IMR-90 (cell line): Measurements from ENCODE around the gene MAGI2. TPM values are rescaled to one million over a fixed set of nuclear protein-coding genes. Genes with fewer than 3 reads are reported as not detected.

Source experiments
- ATAC-seq: fragments of 200-7000 bp; cut with Tn5 transposase; 2 replicates; pipeline ENCODE4 v1.9.1; 2020; ENCODE audit warnings: low read depth, mild to moderate bottlenecking, moderate library complexity
- BruUV-seq: library from RNA; stranded (reverse); fragments of 400-500 nt; replicated peaks from 2 replicates; lab custom pipeline; 2021; lab: Mats Ljungman, UMichigan
- CTCF ChIA-PET: fragments of 300-600 bp; formaldehyde crosslinking; extraction: SDS; loops from one replicate; lab custom pipeline; 2021; ENCODE audit warnings: antibody characterized with exemption; lab: Yijun Ruan, JAX
- POLR2A ChIA-PET: fragments of 300-600 bp; sonication (Branson Sonifier 250); formaldehyde crosslinking; loops from one replicate; lab custom pipeline; 2022; ENCODE audit warnings: antibody characterized with exemption; ENCODE audit not compliant: unreplicated experiment; lab: Charles Lee
- DNase-seq: peaks from one replicate; pipeline ENCODE4 v3.0.0; 2013
- H2AFZ ChIP-seq: replicated peaks from 2 replicates; pipeline ENCODE3; 2013; ENCODE audit warnings: low read length, mild to moderate bottlenecking; ENCODE audit not compliant: poor library complexity
- H2AK5ac ChIP-seq: 2 replicates; pipeline ENCODE4 v1.6.1; 2013; ENCODE audit warnings: low read depth, low read length, inconsistent platforms
- H2AK9ac ChIP-seq: replicated peaks from 2 replicates; pipeline ENCODE3; 2013; ENCODE audit warnings: mild to moderate bottlenecking, low read depth, low read length, moderate library complexity; ENCODE audit not compliant: poor library complexity
- H2BK120ac ChIP-seq: 2 replicates; pipeline ENCODE4 v1.6.1; 2013; ENCODE audit warnings: low read depth, low read length, inconsistent platforms
- H2BK15ac ChIP-seq: 3 replicates; pipeline ENCODE4 v1.6.1; 2013; ENCODE audit warnings: low read depth, low read length, inconsistent platforms
- H2BK20ac ChIP-seq: 2 replicates; pipeline ENCODE4 v1.6.1; 2013; ENCODE audit warnings: low read depth, mild to moderate bottlenecking, inconsistent platforms, low read length, moderate library complexity
- H2BK5ac ChIP-seq: 2 replicates; pipeline ENCODE4 v1.6.1; 2013; ENCODE audit warnings: mild to moderate bottlenecking, low read depth, low read length, inconsistent platforms; ENCODE audit not compliant: poor library complexity, severe bottlenecking
- H3K14ac ChIP-seq: replicated peaks from 2 replicates; pipeline ENCODE4 v1.6.1; 2013; ENCODE audit warnings: low read depth, low read length, inconsistent platforms
- H3K18ac ChIP-seq: 2 replicates; pipeline ENCODE4 v1.6.1; 2013; ENCODE audit warnings: low read depth, low read length, control low read depth
- H3K23ac ChIP-seq: 2 replicates; pipeline ENCODE4 v1.6.1; 2013; ENCODE audit warnings: low read depth, low read length, inconsistent platforms
- H3K27ac ChIP-seq: 2 replicates; pipeline ENCODE4 v1.5.1; 2013; ENCODE audit warnings: mild to moderate bottlenecking, control low read depth, low read length; ENCODE audit not compliant: insufficient read depth
- H3K27me3 ChIP-seq: 2 replicates; pipeline ENCODE4 v1.6.1; 2013; ENCODE audit warnings: low read length; ENCODE audit not compliant: control insufficient read depth, insufficient read depth
- H3K36me3 ChIP-seq: 2 replicates; pipeline ENCODE4 v1.6.1; 2013; ENCODE audit warnings: low read length, mixed read lengths; ENCODE audit not compliant: control insufficient read depth, insufficient read depth
- H3K4ac ChIP-seq: 2 replicates; pipeline ENCODE4 v1.6.1; 2013; ENCODE audit warnings: low read depth, low read length, inconsistent platforms
- H3K4me1 ChIP-seq: 2 replicates; pipeline ENCODE4 v1.6.1; 2013; ENCODE audit warnings: low read length, mixed read lengths; ENCODE audit not compliant: control insufficient read depth, insufficient read depth
- H3K4me2 ChIP-seq: 2 replicates; pipeline ENCODE4 v1.6.1; 2013; ENCODE audit warnings: low read depth, mild to moderate bottlenecking, control low read depth, low read length, moderate library complexity
- H3K4me3 ChIP-seq: 2 replicates; pipeline ENCODE4 v1.5.1; 2013; ENCODE audit warnings: low read depth, mild to moderate bottlenecking, control low read depth, low read length, moderate library complexity; ENCODE audit not compliant: insufficient read depth
- H3K56ac ChIP-seq: 2 replicates; pipeline ENCODE4 v1.6.1; 2013; ENCODE audit warnings: low read length, inconsistent platforms; ENCODE audit not compliant: insufficient read depth; ENCODE audit errors: extremely low read depth
- H3K79me1 ChIP-seq, 2 experiments: 2 replicates each; pipeline ENCODE4 v1.6.1; 2013; ENCODE audit warnings: low read length in 2 of 2, inconsistent platforms in 1 of 2, low read depth in 1 of 2
- H3K9ac ChIP-seq: 2 replicates; pipeline ENCODE4 v1.6.1; 2013; ENCODE audit warnings: low read depth, low read length, control low read depth
- H3K9me1 ChIP-seq: 2 replicates; pipeline ENCODE4 v1.6.1; 2013; ENCODE audit warnings: low read length, inconsistent platforms; ENCODE audit not compliant: insufficient read depth
- H3K9me3 ChIP-seq: 2 replicates; pipeline ENCODE4 v1.6.1; 2013; ENCODE audit warnings: low read length; ENCODE audit not compliant: control insufficient read depth, insufficient read depth
- H4K20me1 ChIP-seq: 2 replicates; pipeline ENCODE4 v1.6.1; 2013; ENCODE audit warnings: low read length, inconsistent platforms; ENCODE audit not compliant: insufficient read depth
- H4K5ac ChIP-seq: 2 replicates; pipeline ENCODE4 v1.6.1; 2013; ENCODE audit warnings: mild to moderate bottlenecking, low read depth, low read length, control low read depth
- H4K8ac ChIP-seq, 2 experiments: 2 replicates each; pipeline ENCODE4 v1.6.1; 2013; ENCODE audit warnings: low read depth in 2 of 2, low read length in 2 of 2, control low read depth in 1 of 2, inconsistent platforms in 1 of 2
- H4K91ac ChIP-seq: 2 replicates; pipeline ENCODE4 v1.6.1; 2013; ENCODE audit warnings: low read depth, low read length, inconsistent platforms; ENCODE audit not compliant: insufficient read depth
- CHD1 ChIP-seq: IDR thresholded peaks from 2 replicates; pipeline ENCODE4 v1.6.1; 2012; ENCODE audit warnings: low read depth, low read length, improper control_type of control experiment
- FOS ChIP-seq: fragments of 150-350 bp; IDR thresholded peaks from 2 replicates; pipeline ENCODE4 v1.6.1; 2016; ENCODE audit warnings: low read depth, low read length
- MXI1 ChIP-seq: IDR thresholded peaks from 2 replicates; pipeline ENCODE4 v1.6.1; 2012; ENCODE audit warnings: low read depth, mild to moderate bottlenecking, low read length, moderate library complexity, borderline replicate concordance
- NFE2L2 ChIP-seq: fragments of 150-350 bp; IDR thresholded peaks from 2 replicates; pipeline ENCODE4 v1.6.1; 2016; ENCODE audit warnings: low read depth, mild to moderate bottlenecking, low read length
- RAD21 ChIP-seq: IDR thresholded peaks from 2 replicates; pipeline ENCODE4 v1.6.1; 2012; ENCODE audit warnings: low read length, improper control_type of control experiment
- RCOR1 ChIP-seq: IDR thresholded peaks from 2 replicates; pipeline ENCODE4 v1.6.1; 2012; ENCODE audit warnings: mild to moderate bottlenecking, low read length, improper control_type of control experiment; ENCODE audit not compliant: insufficient replicate concordance
- RFX5 ChIP-seq: IDR thresholded peaks from 2 replicates; pipeline ENCODE4 v1.8.0; 2012; ENCODE audit warnings: low read depth, mild to moderate bottlenecking, low read length, moderate library complexity
- WGBS, 2 experiments: methylation state at CpG; one replicate each; pipeline versions ENCODE4 v1.1.5 to v1.1.7; 2013; ENCODE audit warnings: missing lambda C conversion rate in 2 of 2; ENCODE audit not compliant: insufficient read length in 1 of 2; ENCODE audit errors: extremely low coverage in 2 of 2; 5-methylcytosine and 5-hydroxymethylcytosine counted together
- dilution Hi-C: fragments of 300-500 bp; cut with HindIII; formaldehyde crosslinking; loops from one replicate; pipeline ENCODE4 v1.14.3; 2018; ENCODE audit warnings: low sequenced_read_pairs; ENCODE audit not compliant: unreplicated experiment
- in situ Hi-C: fragments of 300-500 bp; cut with MboI; formaldehyde crosslinking; loops from 3 replicates; pipeline ENCODE4 v1.14.3; 2019; ENCODE audit warnings: low sequenced_read_pairs, inconsistent platforms, mixed read lengths
- intact Hi-C: fragments of 100-400 bp; cut with micrococcal nuclease; formaldehyde crosslinking; loops from 2 replicates; pipeline ENCODE4 v1.10.0; 2022
- polyA plus RNA-seq, 3 experiments: library from polyadenylated mRNA; depleted of rRNA; stranded (reverse); fragments of >200 nt; gene quantifications; 2 replicates each; pipeline ENCODE4 v1.2.3, GENCODE V29; 2012; ENCODE audit warnings: low replicate concordance in 1 of 3
- total RNA-seq: library from RNA; depleted of rRNA; stranded (reverse); fragments of >200 nt; gene quantifications from 2 replicates; pipeline ENCODE4 v1.2.3, GENCODE V29; 2012
- TF ChIP-seq, protein P1 (sequence below): conservative IDR thresholded peaks from 2 replicates; pipeline ENCODE4 v1.5.1; 2012; ENCODE audit warnings: mild to moderate bottlenecking, low read depth, low read length, improper control_type of control experiment
- TF ChIP-seq, protein P2 (sequence below): fragments of 150-350 bp; IDR thresholded peaks from 2 replicates; pipeline ENCODE4 v1.6.1; 2016; ENCODE audit warnings: low read depth, mild to moderate bottlenecking, low read length, moderate library complexity, borderline replicate concordance

Gene MAGI2
- total and polyA plus RNA-seq, 2 of the 4 experiments (the other 2 are of a cell fraction), result 2.5 to 17.9 TPM

DNA sequence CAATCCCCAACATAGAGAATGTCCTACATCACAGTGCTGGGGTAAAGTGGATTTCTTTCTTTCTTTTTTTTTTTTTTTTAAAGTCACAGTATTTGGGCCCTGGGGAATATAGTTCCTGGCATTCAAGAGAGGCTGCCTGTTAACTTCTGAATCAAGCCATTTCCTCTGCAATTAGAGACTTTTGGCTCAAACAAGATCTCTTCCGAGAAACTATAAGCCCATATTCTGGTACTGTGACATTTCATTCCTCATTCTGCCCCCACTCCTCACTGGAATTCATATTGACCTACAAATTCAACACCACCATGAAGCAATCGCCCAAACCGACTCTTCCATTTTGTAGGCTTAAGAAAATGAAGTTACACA, 1467.5 kb downstream of the MAGI2 start:
- H3K23ac ChIP-seq, result no peak overlapping the region
- WGBS, 2 experiments, result no CpG with 5 or more reads among the region's 3 CpGs
- CTCF ChIA-PET, result interaction anchor here (0.7 kb wide), 1 partner anchor 157 kb away, joined by 3 read pairs; no protein-coding TSS in a partner anchor

More for the DNA sequence above, 1467.5 kb downstream of the MAGI2 start:
- in situ Hi-C loops, result no loop called here
- Histone ChIP-seq H3K9me1 (no peaks in the 10 kb centered on the region), H3K18ac (no peak overlapping the region), H4K8ac (no peak overlapping the region), H2BK20ac (no peak overlapping the region), H3K36me3 (no peaks in the 10 kb centered on the region), H4K91ac (no peak overlapping the region), H3K4me1 (no peaks in the 10 kb centered on the region), H3K27ac (no peak overlapping the region), H4K5ac (no peak overlapping the region), H3K4ac (no peak overlapping the region), H2BK15ac (no peak overlapping the region), H3K9me3 (no peaks in the 10 kb centered on the region), H2BK5ac (no peak overlapping the region), H3K4me2 (no peak overlapping the region), H2BK120ac (no peak overlapping the region), H2AK5ac (no peak overlapping the region), H3K27me3 (no peaks in the 10 kb centered on the region), H2AFZ (no peak overlapping the region), H3K79me1 (no peaks in the 10 kb centered on the region), H3K56ac (no peak overlapping the region), H2AK9ac (no peak overlapping the region), H4K20me1 (no peaks in the 10 kb centered on the region), H3K9ac (no peak overlapping the region), H3K14ac (no peak overlapping the region), H3K4me3 (no peak overlapping the region)
- DNase-seq (no peak), ATAC-seq (no peak)
- intact Hi-C loops, result no loop called here
- dilution Hi-C loops, result no loop called here
- POLR2A ChIA-PET, result no interaction called here
- BruUV-seq, result no TSS peak
- TF ChIP-seq CHD1 (no peak), RAD21 (no peak), FOS (no peak), NFE2L2 (no peak), RFX5 (no peak), RCOR1 (no peak), MXI1 (no peak)
- TF ChIP-seq, protein P1, sequence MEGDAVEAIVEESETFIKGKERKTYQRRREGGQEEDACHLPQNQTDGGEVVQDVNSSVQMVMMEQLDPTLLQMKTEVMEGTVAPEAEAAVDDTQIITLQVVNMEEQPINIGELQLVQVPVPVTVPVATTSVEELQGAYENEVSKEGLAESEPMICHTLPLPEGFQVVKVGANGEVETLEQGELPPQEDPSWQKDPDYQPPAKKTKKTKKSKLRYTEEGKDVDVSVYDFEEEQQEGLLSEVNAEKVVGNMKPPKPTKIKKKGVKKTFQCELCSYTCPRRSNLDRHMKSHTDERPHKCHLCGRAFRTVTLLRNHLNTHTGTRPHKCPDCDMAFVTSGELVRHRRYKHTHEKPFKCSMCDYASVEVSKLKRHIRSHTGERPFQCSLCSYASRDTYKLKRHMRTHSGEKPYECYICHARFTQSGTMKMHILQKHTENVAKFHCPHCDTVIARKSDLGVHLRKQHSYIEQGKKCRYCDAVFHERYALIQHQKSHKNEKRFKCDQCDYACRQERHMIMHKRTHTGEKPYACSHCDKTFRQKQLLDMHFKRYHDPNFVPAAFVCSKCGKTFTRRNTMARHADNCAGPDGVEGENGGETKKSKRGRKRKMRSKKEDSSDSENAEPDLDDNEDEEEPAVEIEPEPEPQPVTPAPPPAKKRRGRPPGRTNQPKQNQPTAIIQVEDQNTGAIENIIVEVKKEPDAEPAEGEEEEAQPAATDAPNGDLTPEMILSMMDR, result no peak
- TF ChIP-seq, protein P2, sequence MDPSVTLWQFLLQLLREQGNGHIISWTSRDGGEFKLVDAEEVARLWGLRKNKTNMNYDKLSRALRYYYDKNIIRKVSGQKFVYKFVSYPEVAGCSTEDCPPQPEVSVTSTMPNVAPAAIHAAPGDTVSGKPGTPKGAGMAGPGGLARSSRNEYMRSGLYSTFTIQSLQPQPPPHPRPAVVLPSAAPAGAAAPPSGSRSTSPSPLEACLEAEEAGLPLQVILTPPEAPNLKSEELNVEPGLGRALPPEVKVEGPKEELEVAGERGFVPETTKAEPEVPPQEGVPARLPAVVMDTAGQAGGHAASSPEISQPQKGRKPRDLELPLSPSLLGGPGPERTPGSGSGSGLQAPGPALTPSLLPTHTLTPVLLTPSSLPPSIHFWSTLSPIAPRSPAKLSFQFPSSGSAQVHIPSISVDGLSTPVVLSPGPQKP, result no peak
